Transverse colon (tissue), 4 donors: ENCODE data around the gene TPSG1. TPM values are rescaled to one million over a fixed set of nuclear protein-coding genes. Genes with fewer than 3 reads are reported as not detected.
"Not testable (repeated sequence)": the region's sequence is repeated elsewhere in the genome, so short reads cannot be mapped to it uniquely, and the experiment has no call there.

Experiments used
- DNase-seq: peaks from one replicate; pipeline ENCODE4 v3.0.0-alpha.2; 2019
- H3K27ac ChIP-seq, 4 donors: fragments of 200-600 bp; sonication (generic); 2 replicates each; pipeline ENCODE4 v1.5.1; 2016 to 2018; ENCODE audit warnings: inconsistent platforms in 4 of 4
- H3K27me3 ChIP-seq: fragments of 200-600 bp; sonication (generic); 2 replicates; pipeline ENCODE4 v1.5.1; 2017; ENCODE audit warnings: inconsistent platforms
- H3K36me3 ChIP-seq, 4 donors: fragments of 200-600 bp; sonication (generic); 2 replicates each; pipeline ENCODE4 v1.5.1; 2017 to 2019; ENCODE audit warnings: inconsistent platforms in 4 of 4
- H3K4me1 ChIP-seq, 4 donors: fragments of 200-600 bp; sonication (generic); 2 replicates each; pipeline ENCODE4 v1.5.1; 2017 to 2020; ENCODE audit warnings: inconsistent platforms in 4 of 4
- H3K4me3 ChIP-seq, 4 donors: fragments of 200-600 bp; sonication (generic); 1 replicate in 1 of 4; 2 replicates in 3 of 4; pipeline versions ENCODE4 v1.5.1 to v1.6.1; 2017 to 2019; ENCODE audit warnings: inconsistent platforms in 4 of 4
- H3K9me3 ChIP-seq, 2 donors: fragments of 200-600 bp; sonication (generic); 2 replicates each; pipeline ENCODE4 v1.5.1; 2017 to 2019; ENCODE audit warnings: inconsistent platforms in 2 of 2
- EP300 ChIP-seq: sonication (generic); formaldehyde crosslinking; IDR thresholded peaks from one replicate; pipeline ENCODE4 v1.6.1; 2017; ENCODE audit warnings: antibody characterized with exemption, low read depth
- POLR2A ChIP-seq: fragments of 450-650 bp; IDR thresholded peaks from one replicate; pipeline ENCODE4 v1.6.1; 2016; ENCODE audit warnings: antibody characterized with exemption, mild to moderate bottlenecking, moderate library complexity
- POLR2AphosphoS5 ChIP-seq, 3 donors: sonication (generic); formaldehyde crosslinking; IDR thresholded peaks; one replicate each; pipeline ENCODE4 v1.6.1; 2016; ENCODE audit warnings: antibody characterized with exemption in 3 of 3
- WGBS, 2 donors: methylation state at CpG; one replicate each; pipeline ENCODE4 v1.1.5; 2018; ENCODE audit warnings: low coverage in 1 of 2; 5-methylcytosine and 5-hydroxymethylcytosine counted together
- in situ Hi-C, 4 donors: fragments of 200-750 bp; cut with MboI; loops; one replicate each; pipeline versions ENCODE4 v1.15.0 to v1.15.1; 2017; ENCODE audit warnings: low sequenced_read_pairs in 3 of 4, low pct_ligation_motif_present in 1 of 4, low pct_unique_long_range_greater_than_20kb in 1 of 4
- intact Hi-C: fragments of 100-400 bp; cut with DNase I; formaldehyde crosslinking; loops from one replicate; pipeline ENCODE4 v1.15.1; 2023; ENCODE audit warnings: low total_unique reads
- total RNA-seq, 4 donors: library from RNA; depleted of rRNA; stranded (reverse); fragments of >200 nt; gene quantifications; one replicate each; pipeline ENCODE4 v1.1.0, GENCODE V29; 2016
- TF ChIP-seq, protein P1 (sequence below), 5 experiments: fragments of 200-600 bp in 3 of 5; fragments of 450-650 bp in 2 of 5; sonication (generic) in 3 of 5; IDR thresholded peaks; 1 replicate in 2 of 5; 2 replicates in 3 of 5; pipeline ENCODE4 v1.5.1; 2016 to 2017; ENCODE audit warnings: antibody characterized with exemption in 5 of 5, inconsistent platforms in 3 of 5, mild to moderate bottlenecking in 2 of 5, moderate library complexity in 1 of 5

Gene TPSG1
- total RNA-seq, 4 donors from 2014 or later: 20.9 to 41.0 (median 24.0) TPM; not detected in 1

DNA sequence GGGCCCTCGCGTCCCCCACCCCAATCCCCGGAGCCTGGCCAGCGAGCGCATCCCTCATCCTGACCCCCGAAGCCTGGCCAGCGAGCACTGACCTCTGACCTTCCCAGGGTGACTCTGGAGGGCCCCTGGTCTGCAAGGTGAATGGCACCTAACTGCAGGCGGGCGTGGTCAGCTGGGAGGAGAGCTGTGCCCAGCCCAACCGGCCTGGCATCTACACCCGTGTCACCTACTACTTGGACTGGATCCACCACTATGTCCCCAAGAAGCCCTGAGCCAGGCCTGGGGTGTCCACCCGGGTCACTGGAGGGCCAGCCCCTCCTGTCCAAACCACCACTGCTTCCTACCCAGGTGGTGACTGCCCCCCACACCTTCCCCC lies 33.1 kb upstream of the TPSG1 start:
- 60% methylated on average over 12 of the region's 12 CpGs; no CpG with 5 or more reads in 1 of the 2 donors for WGBS, 2 donors
- no peaks in the 10 kb centered on the region for H3K36me3 ChIP-seq
- peaks cover 53% of the 10 kb centered on the region for H3K27me3 ChIP-seq
- no peak overlapping the region for H3K4me3 ChIP-seq
- H3K9me3 ChIP-seq: no peaks in the 10 kb centered on the region
- DNase-seq: no peak
- intact Hi-C loops (no loop called here), in situ Hi-C loops (no loop called here)
- no peak overlapping the region for H3K27ac ChIP-seq
- TF ChIP-seq POLR2AphosphoS5 (IDR thresholded peaks at IDR 0.05) (no peak), POLR2A (no peak), EP300 (no peak)
- TF ChIP-seq, protein P1, sequence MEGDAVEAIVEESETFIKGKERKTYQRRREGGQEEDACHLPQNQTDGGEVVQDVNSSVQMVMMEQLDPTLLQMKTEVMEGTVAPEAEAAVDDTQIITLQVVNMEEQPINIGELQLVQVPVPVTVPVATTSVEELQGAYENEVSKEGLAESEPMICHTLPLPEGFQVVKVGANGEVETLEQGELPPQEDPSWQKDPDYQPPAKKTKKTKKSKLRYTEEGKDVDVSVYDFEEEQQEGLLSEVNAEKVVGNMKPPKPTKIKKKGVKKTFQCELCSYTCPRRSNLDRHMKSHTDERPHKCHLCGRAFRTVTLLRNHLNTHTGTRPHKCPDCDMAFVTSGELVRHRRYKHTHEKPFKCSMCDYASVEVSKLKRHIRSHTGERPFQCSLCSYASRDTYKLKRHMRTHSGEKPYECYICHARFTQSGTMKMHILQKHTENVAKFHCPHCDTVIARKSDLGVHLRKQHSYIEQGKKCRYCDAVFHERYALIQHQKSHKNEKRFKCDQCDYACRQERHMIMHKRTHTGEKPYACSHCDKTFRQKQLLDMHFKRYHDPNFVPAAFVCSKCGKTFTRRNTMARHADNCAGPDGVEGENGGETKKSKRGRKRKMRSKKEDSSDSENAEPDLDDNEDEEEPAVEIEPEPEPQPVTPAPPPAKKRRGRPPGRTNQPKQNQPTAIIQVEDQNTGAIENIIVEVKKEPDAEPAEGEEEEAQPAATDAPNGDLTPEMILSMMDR (IDR thresholded peaks at IDR 0.05): no peak
- peaks cover 0 to 4% (median 3%) of the 10 kb centered on the region in 4 donors for H3K4me1 ChIP-seq

DNA sequence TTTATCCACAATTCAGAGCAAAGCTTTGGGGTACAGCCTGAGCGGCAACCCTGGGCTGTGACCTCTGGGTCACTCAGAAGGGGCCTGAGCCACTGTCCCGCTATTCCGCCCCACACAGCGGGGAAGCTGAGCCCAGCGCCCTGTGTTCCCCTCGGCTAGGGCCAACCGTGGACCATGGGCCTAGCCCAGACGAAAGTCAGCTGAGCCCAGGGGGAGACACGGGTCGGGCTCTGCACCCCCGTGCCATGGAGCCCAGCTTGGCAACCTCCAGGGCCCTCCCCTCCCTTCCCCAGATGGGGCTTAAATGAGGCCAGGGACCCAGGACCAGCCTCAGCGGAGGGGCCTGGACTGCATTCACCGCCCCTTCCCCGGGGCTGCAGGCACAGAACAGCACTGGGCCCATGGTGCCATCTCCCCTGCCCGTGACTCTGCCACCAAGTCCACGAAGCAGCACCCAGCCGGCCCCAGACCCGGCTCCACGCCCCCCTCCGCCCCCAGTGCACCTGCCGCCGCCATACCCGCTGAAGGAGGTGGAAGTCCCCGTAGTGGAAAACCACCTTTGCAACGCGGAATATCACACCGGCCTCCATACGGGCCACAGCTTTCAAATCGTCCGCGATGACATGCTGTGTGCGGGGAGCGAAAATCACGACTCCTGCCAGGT lies 32.6 kb upstream of the TPSG1 start:
- 47 to 72% methylated on average over 3 to 26 of the region's 34 CpGs for WGBS, 2 donors
- TF ChIP-seq POLR2AphosphoS5 (IDR thresholded peaks at IDR 0.05): no peak
- TF ChIP-seq EP300: no peak
- TF ChIP-seq, protein P1 (IDR thresholded peaks at IDR 0.05): no peak
- H3K27me3 ChIP-seq: peaks cover 48% of the 10 kb centered on the region
- no peaks in the 10 kb centered on the region for H3K36me3 ChIP-seq
- H3K4me1 ChIP-seq: peaks cover 0 to 4% (median 3%) of the 10 kb centered on the region in 4 donors
- in situ Hi-C loops (no loop called here), intact Hi-C loops (no loop called here)
- no peak overlapping the region for H3K4me3 ChIP-seq
- DNase-seq: no peak
- H3K27ac ChIP-seq: no peak overlapping the region
- no peaks in the 10 kb centered on the region for H3K9me3 ChIP-seq

DNA sequence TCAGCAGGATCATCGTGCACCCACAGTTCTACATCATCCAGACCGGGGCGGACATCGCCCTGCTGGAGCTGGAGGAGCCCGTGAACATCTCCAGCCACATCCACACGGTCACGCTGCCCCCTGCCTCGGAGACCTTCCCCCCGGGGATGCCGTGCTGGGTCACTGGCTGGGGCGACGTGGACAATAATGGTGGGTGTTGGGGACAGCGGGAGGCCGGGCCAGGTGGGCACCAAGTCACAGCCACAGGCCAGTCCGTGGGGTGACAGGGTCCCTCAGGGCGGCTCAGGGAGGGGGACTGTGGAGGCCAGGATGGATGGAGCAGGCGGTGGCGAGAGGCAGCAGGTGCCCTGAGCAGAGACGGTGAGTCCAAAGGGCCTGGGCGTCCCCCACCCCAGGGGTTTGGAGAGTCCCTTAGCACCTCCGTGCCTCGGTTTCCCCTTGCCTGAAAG lies 31.8 kb upstream of the TPSG1 start:
- no peak overlapping the region for H3K4me3 ChIP-seq
- intact Hi-C loops: no loop called here
- no peaks in the 10 kb centered on the region for H3K36me3 ChIP-seq
- TF ChIP-seq POLR2AphosphoS5 (IDR thresholded peaks at IDR 0.05): no peak
- TF ChIP-seq, protein P1 (IDR thresholded peaks at IDR 0.05): no peak
- no peak for TF ChIP-seq POLR2A
- no peak for TF ChIP-seq EP300
- H3K4me1 ChIP-seq: peaks cover 0 to 4% (median 3%) of the 10 kb centered on the region in 4 donors
- no peak overlapping the region for H3K27ac ChIP-seq
- in situ Hi-C loops: no loop called here
- no peaks in the 10 kb centered on the region for H3K9me3 ChIP-seq
- WGBS, 2 donors: 77% methylated on average over 22 of the region's 22 CpGs; no CpG with 5 or more reads in 1 of the 2 donors
- no peak for DNase-seq
- peaks cover 40% of the 10 kb centered on the region for H3K27me3 ChIP-seq

DNA sequence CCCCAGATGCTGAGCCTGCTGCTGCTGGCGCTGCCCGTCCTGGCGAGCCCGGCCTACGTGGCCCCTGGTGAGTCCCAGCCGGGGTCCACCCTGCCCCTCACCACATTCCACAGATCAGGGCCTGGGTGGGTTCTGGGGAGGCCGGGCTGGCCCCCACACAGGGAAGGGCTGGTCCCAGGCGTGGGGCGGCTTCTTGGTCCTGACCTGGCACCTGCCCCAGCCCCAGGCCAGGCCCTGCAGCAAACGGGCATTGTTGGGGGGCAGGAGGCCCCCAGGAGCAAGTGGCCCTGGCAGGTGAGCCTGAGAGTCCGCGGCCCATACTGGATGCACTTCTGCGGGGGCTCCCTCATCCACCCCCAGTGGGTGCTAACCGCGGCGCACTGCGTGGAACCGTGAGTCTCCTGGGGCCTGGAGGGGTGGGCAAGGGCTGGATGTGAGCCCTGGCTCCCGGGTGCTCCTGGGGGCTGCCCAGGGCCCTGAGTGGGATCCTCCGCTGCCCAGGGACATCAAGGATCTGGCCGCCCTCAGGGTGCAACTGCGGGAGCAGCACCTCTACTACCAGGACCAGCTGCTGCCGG lies 31.3 kb upstream of the TPSG1 start:
- H3K4me1 ChIP-seq, H3K27ac ChIP-seq, H3K36me3 ChIP-seq, DNase-seq, intact Hi-C loops, H3K4me3 ChIP-seq, H3K9me3 ChIP-seq, in situ Hi-C loops: not testable (repeated sequence)
- WGBS, 2 donors: 76% methylated on average over 20 of the region's 23 CpGs; no CpG with 5 or more reads in 1 of the 2 donors
- H3K27me3 ChIP-seq: peaks cover 35% of the 10 kb centered on the region

DNA sequence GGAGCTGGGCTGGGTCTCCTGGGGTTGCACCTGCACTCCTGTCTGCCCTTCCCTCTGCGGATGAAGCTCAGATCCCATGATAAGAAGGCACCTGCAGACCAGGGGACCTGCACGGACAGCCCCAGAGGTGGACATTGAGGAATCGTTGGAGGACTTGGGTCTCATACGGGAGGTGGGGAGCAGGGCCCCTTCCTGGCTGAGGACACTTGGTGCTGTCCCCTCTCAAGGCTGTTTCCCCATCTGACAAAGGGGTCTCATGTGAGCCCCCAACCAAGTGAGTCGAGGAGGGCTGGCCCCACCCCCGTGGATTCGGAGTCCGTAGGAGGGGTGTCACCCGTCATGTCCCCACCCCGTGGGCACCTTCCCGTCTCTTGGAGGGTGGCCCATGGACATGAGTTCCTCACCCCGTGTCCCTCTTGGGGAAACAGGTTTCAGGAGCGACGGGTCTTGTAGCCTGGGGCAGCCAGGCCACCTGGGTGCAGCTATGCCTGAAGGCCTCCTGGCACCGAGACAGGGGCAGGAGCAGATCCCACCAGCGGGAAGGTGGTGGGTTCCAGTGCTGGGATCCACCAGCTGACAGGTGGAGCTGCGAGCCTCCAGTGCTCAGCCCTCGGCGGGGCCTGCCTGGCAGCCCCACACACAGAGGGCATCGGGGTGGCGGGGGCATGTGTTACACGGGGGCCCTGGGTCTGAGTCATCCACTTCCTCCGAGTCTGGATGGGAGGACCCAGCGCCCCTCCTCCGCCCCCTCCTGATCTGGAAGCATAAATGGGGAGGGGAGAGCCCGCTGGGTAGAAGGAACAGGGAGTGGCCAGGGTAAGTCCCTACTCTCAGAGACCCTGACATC lies 30.4 kb upstream of the TPSG1 start, which contains the start of gene TPSD1:
TSS of gene TPSD1 (plus strand) at position 794 of the 847 bp plus-strand sequence. CDS start 212 bp downstream, outside the sequence.
- WGBS, 2 donors: 58% methylated on average over 13 of the region's 26 CpGs; no CpG with 5 or more reads in 1 of the 2 donors
- in situ Hi-C loops, H3K4me1 ChIP-seq, intact Hi-C loops, H3K4me3 ChIP-seq, H3K36me3 ChIP-seq, DNase-seq, H3K9me3 ChIP-seq, H3K27ac ChIP-seq: not testable (repeated sequence)
- peaks cover 26% of the 10 kb centered on the region for H3K27me3 ChIP-seq

DNA sequence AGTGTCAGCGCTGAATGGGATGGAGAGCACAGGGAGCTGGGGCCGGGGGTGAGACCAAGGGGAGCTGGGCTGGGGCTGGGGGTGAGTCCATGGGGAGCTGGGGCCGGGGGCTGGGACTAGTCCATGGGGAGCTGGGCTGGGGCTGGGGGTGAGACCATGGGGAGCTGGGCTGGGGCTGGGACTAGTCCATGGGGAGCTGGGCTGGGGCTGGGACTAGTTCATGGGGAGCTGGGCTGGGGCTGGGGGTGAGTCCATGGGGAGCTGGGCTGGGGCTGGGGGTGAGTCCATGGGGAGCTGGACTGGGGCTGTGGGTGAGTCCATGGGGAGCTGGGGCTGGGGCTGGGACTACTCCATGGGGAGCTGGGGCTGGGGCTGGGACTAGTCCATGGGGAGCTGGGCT lies 29.8 kb upstream of the TPSG1 start:
- DNase-seq, H3K27ac ChIP-seq, H3K9me3 ChIP-seq, in situ Hi-C loops, H3K36me3 ChIP-seq, H3K4me3 ChIP-seq, intact Hi-C loops, H3K4me1 ChIP-seq: not testable (repeated sequence)
- WGBS, 2 donors: no CpG with 5 or more reads among the region's 3 CpGs
- H3K27me3 ChIP-seq: peaks cover 19% of the 10 kb centered on the region

DNA sequence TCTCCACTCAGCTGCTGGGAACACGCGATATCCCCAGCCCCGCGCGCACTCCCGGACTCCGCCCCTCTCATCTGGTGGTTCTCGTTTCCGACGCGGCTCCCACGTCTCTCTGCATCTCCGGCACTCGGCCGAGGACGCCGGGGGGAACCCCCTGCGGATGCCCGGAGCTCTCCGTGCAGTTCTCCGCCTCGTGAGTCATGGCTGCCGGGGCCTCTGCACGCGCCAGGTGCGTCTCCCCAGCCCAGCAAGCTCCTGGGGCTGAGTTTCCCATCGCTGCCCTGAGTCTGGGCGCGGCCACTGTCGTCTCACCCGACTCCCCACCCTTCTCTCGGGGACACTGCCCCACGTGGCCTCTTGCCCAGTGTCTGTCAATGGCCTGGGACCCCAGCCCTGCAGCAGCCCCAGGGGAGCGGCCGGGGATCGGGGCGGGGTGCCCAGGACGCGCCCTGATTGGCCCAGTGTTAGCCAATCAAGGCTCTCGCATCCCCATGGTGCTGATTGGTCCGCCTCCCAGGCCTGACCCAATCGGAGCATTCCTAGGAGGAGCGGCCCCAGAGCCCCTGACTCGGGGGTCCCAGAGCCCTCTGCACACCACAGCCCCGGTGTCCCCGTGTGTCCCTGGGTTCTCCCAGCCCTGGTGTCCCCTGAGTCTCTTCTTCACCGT lies 28.8 kb upstream of the TPSG1 start:
- intact Hi-C loops, in situ Hi-C loops, H3K36me3 ChIP-seq, H3K27ac ChIP-seq, H3K4me3 ChIP-seq, H3K4me1 ChIP-seq, H3K27me3 ChIP-seq, DNase-seq, H3K9me3 ChIP-seq: not testable (repeated sequence)
- WGBS, 2 donors: no CpG with 5 or more reads among the region's 47 CpGs
